ENCODE results near the gene AP3S1. TPM values are rescaled to one million over a fixed set of nuclear protein-coding genes. Genes with fewer than 3 reads are reported as not detected.

Gene AP3S1
- total and polyA plus RNA-seq, 2 of the 13 experiments (the other 11 are each of a cell fraction or from before 2014, with no cell fraction given), result 50.5 to 85.9 TPM

GRCh38 chr5:115840873-115841272, 862 bp upstream of the AP3S1 start (continued):
- no peak for TF ChIP-seq AHDC1 (CRISPR knock-in tag; IDR thresholded peaks at IDR 0.05; ENCODE audit: borderline replicate concordance)
- no peak for TF ChIP-seq THAP9 (CRISPR knock-in tag; IDR thresholded peaks at IDR 0.05; ENCODE audit: borderline replicate concordance)
- no peak for TF ChIP-seq NRL (CRISPR knock-in tag; IDR thresholded peaks at IDR 0.05; ENCODE audit: borderline replicate concordance)
- no peak for TF ChIP-seq MTA3 (CRISPR knock-in tag; IDR thresholded peaks at IDR 0.05)
- TF ChIP-seq TFE3 (CRISPR knock-in tag; IDR thresholded peaks at IDR 0.05), result no peak
- TF ChIP-seq MIXL1 (CRISPR knock-in tag; IDR thresholded peaks at IDR 0.05), result no peak

Data from HepG2 (cell line).